Smooth muscle cell (in vitro differentiated cells): Measurements from ENCODE around the gene TGM2. TPM values are rescaled to one million over a fixed set of nuclear protein-coding genes. Genes with fewer than 3 reads are reported as not detected.

ENCODE experiments used
- DNase-seq: peaks from one replicate; lab custom pipeline; 2025; ENCODE audit not compliant: unreplicated experiment; lab: John Stamatoyannopoulos, UW
- H2AFZ ChIP-seq: fragments of 200-600 bp; sonication (generic); 2 replicates; pipeline ENCODE4 v1.6.0; 2016; ENCODE audit warnings: antibody characterized with exemption, low read depth, mild to moderate bottlenecking
- H3F3A ChIP-seq: fragments of 200-600 bp; sonication (generic); 2 replicates; pipeline ENCODE4 v1.6.0; 2017; ENCODE audit warnings: antibody characterized with exemption, low read depth
- H3K27ac ChIP-seq: fragments of 200-600 bp; sonication (generic); 2 replicates; pipeline ENCODE4 v1.5.1; 2016; ENCODE audit warnings: low read depth, mild to moderate bottlenecking
- H3K27me3 ChIP-seq: fragments of 200-600 bp; sonication (generic); 2 replicates; pipeline ENCODE4 v1.6.1; 2016; ENCODE audit warnings: low read depth, mild to moderate bottlenecking
- H3K36me3 ChIP-seq: fragments of 200-600 bp; sonication (generic); 2 replicates; pipeline ENCODE4 v1.5.1; 2016; ENCODE audit warnings: low read depth
- H3K4me1 ChIP-seq: fragments of 200-600 bp; sonication (generic); 2 replicates; pipeline ENCODE4 v1.5.1; 2016; ENCODE audit warnings: low read depth
- H3K4me2 ChIP-seq: fragments of 200-600 bp; sonication (generic); 2 replicates; pipeline ENCODE4 v1.6.0; 2016; ENCODE audit warnings: mild to moderate bottlenecking
- H3K4me3 ChIP-seq: fragments of 200-600 bp; sonication (generic); 2 replicates; pipeline ENCODE4 v1.5.1; 2016; ENCODE audit warnings: mild to moderate bottlenecking
- H3K79me2 ChIP-seq: fragments of 200-600 bp; sonication (generic); 2 replicates; pipeline ENCODE4 v1.6.0; 2016; ENCODE audit warnings: low read depth, mild to moderate bottlenecking
- H3K9ac ChIP-seq: fragments of 200-600 bp; sonication (generic); 2 replicates; pipeline ENCODE4 v1.6.0; 2016; ENCODE audit warnings: low read depth
- H3K9me3 ChIP-seq: fragments of 200-600 bp; sonication (generic); replicated peaks from 2 replicates; pipeline ENCODE4 v1.5.1; 2016; ENCODE audit warnings: low read depth
- H4K20me1 ChIP-seq: fragments of 200-600 bp; sonication (generic); 2 replicates; pipeline ENCODE4 v1.6.0; 2016; ENCODE audit warnings: low read depth
- CTCF ChIP-seq: fragments of 200-600 bp; sonication (generic); IDR thresholded peaks from 2 replicates; pipeline ENCODE4 v1.5.1; 2017; ENCODE audit warnings: borderline replicate concordance, mild to moderate bottlenecking, antibody characterized with exemption; ENCODE audit not compliant: insufficient read depth, poor library complexity, severe bottlenecking
- WGBS: methylation state at CpG from one replicate; pipeline ENCODE4 v1.1.7; 2016; ENCODE audit warnings: low lambda C conversion rate; 5-methylcytosine and 5-hydroxymethylcytosine counted together
- polyA plus RNA-seq: library from polyadenylated mRNA; unstranded; fragments of >200 nt; fragmentation: Nextera tagmentation; extraction: Ambion mirVana; gene quantifications from 2 replicates; pipeline ENCODE4 v1.2.1, GENCODE V29; 2016
- total RNA-seq: library from RNA; depleted of rRNA; stranded (reverse); fragments of >200 nt; gene quantifications from 2 replicates; pipeline ENCODE4 v1.2.3, GENCODE V29; 2014

TGM2 gene
- total and polyA plus RNA-seq, 2 experiments from 2014 or later: 41.7 to 72.0 TPM

- peak overlapping the region; percentile 29 for H3K4me2 ChIP-seq
- no peaks in the 10 kb centered on the region for H3K79me2 ChIP-seq
- no peak for DNase-seq
- H3K36me3 ChIP-seq: no peaks in the 10 kb centered on the region
- WGBS: 93% methylated on average over 8 of the region's 8 CpGs
- H2AFZ ChIP-seq: no peak overlapping the region
- peaks cover 21% of the 10 kb centered on the region for H3F3A ChIP-seq
- no peak for TF ChIP-seq CTCF
- no peaks in the 10 kb centered on the region for H3K4me1 ChIP-seq
- H3K27me3 ChIP-seq: no peaks in the 10 kb centered on the region
- no peaks in the 10 kb centered on the region for H4K20me1 ChIP-seq
- H3K9ac ChIP-seq: no peak overlapping the region
- H3K27ac ChIP-seq: peak overlapping the region; percentile 67
- no peaks in the 10 kb centered on the region for H3K9me3 ChIP-seq
- no peak overlapping the region for H3K4me3 ChIP-seq
Observed at GRCh38 chr20:38167328-38167850, 2.3 kb upstream of the TGM2 start.

GRCh38 chr20:38166703-38167233 lies 1.7 kb upstream of the TGM2 start:
- H3F3A ChIP-seq: peaks cover 16% of the 10 kb centered on the region
- peak overlapping the region; percentile 19 for H2AFZ ChIP-seq
- H3K27ac ChIP-seq: no peak overlapping the region
- no peaks in the 10 kb centered on the region for H3K4me1 ChIP-seq
- no peaks in the 10 kb centered on the region for H4K20me1 ChIP-seq
- TF ChIP-seq CTCF: no peak
- H3K4me3 ChIP-seq: no peak overlapping the region
- H3K27me3 ChIP-seq: no peaks in the 10 kb centered on the region
- no peak overlapping the region for H3K9ac ChIP-seq
- peak overlapping the region; percentile 4 for H3K4me2 ChIP-seq
- H3K79me2 ChIP-seq: no peaks in the 10 kb centered on the region
- 83% methylated on average over 11 of the region's 11 CpGs for WGBS
- H3K36me3 ChIP-seq: no peaks in the 10 kb centered on the region
- no peak for DNase-seq
- no peaks in the 10 kb centered on the region for H3K9me3 ChIP-seq

- Histone ChIP-seq H3K4me1 (no peaks in the 10 kb centered on the region), H3K9ac (no peak overlapping the region), H3K27me3 (no peaks in the 10 kb centered on the region), H3F3A (peaks cover 9% of the 10 kb centered on the region), H3K79me2 (no peaks in the 10 kb centered on the region), H2AFZ (peak overlapping the region; percentile 19), H4K20me1 (no peaks in the 10 kb centered on the region), H3K4me3 (no peak overlapping the region), H3K36me3 (no peaks in the 10 kb centered on the region), H3K9me3 (no peaks in the 10 kb centered on the region), H3K27ac (no peak overlapping the region), H3K4me2 (peak overlapping the region; percentile 84)
- DNase-seq: no peak
- 67% methylated on average over 11 of the region's 11 CpGs for WGBS
- TF ChIP-seq CTCF: no peak
Observed at GRCh38 chr20:38165966-38166702, 1.1 kb upstream of the TGM2 start.
